Daoy (cell line): ENCODE results near the gene SLCO4A1. TPM values are rescaled to one million over a fixed set of nuclear protein-coding genes. Genes with fewer than 3 reads are reported as not detected.
"Not testable (repeated sequence)": the region's sequence is repeated elsewhere in the genome, so short reads cannot be mapped to it uniquely, and the experiment has no call there.

Experiments
- DNase-seq: peaks from one replicate; pipeline ENCODE4 v3.0.0-alpha.2; 2015; ENCODE audit warnings: low read depth
- total RNA-seq: library from RNA; depleted of rRNA; stranded (reverse); fragments of >200 nt; shearing (Covaris generic); gene quantifications from 2 replicates; pipeline ENCODE4 v1.2.3, GENCODE V29; 2014

SLCO4A1 gene
- total RNA-seq, 1 experiment from 2014 or later = 16.3 TPM

- no peak for DNase-seq
These were observed 23.0 kb downstream of the SLCO4A1 start for GRCh38 chr20:62665153-62665754.

- DNase-seq = no peak
These were observed 23.8 kb downstream of the SLCO4A1 start for GRCh38 chr20:62665826-62666735.

- DNase-seq = no peak
These were observed 24.6 kb downstream of the SLCO4A1 start for GRCh38 chr20:62666736-62667529.

- DNase-seq = no peak
These were observed 25.5 kb downstream of the SLCO4A1 start for GRCh38 chr20:62667530-62668440.

- peak; percentile 72 for DNase-seq
These were observed 26.2 kb downstream of the SLCO4A1 start for GRCh38 chr20:62668441-62669027.

GRCh38 chr20:62669249-62669648 lies 26.9 kb downstream of the SLCO4A1 start:
- DNase-seq = no peak

- no peak for DNase-seq
These were observed 27.9 kb downstream of the SLCO4A1 start for GRCh38 chr20:62670156-62670555.

- no peak for DNase-seq
These were observed 28.7 kb downstream of the SLCO4A1 start for GRCh38 chr20:62670998-62671397.

- no peak for DNase-seq
These were observed 29.5 kb downstream of the SLCO4A1 start for GRCh38 chr20:62671765-62672164.

GRCh38 chr20:62674370-62674769 lies 32.1 kb downstream of the SLCO4A1 start:
- DNase-seq = no peak

- DNase-seq = peak; percentile 56
These were observed 33.0 kb downstream of the SLCO4A1 start for GRCh38 chr20:62675156-62675876.

- no peak for DNase-seq
These were observed 33.6 kb downstream of the SLCO4A1 start for GRCh38 chr20:62675877-62676260.

GRCh38 chr20:62676976-62677375 lies 34.7 kb downstream of the SLCO4A1 start:
- DNase-seq = no peak

GRCh38 chr20:62677678-62678077 lies 35.4 kb downstream of the SLCO4A1 start:
- no peak for DNase-seq

- no peak for DNase-seq
These were observed 36.2 kb downstream of the SLCO4A1 start for GRCh38 chr20:62678553-62678952.

- no peak for DNase-seq
These were observed 37.8 kb downstream of the SLCO4A1 start for GRCh38 chr20:62679978-62680589.

GRCh38 chr20:62682912-62683517 lies 40.7 kb downstream of the SLCO4A1 start:
- no peak for DNase-seq

GRCh38 chr20:62683660-62684322 lies 41.5 kb downstream of the SLCO4A1 start:
- not testable (repeated sequence) for DNase-seq

- no peak for DNase-seq
These were observed 42.7 kb downstream of the SLCO4A1 start for GRCh38 chr20:62684981-62685380.
